NOMO-1 treated with DMSO at 0.1 percent for 48 hours (cell line): ENCODE data around the gene RIMS4.
A peak's percentile ranks its signal among the peaks of the same experiment; 100 is the strongest.

Experiments
- DNase-seq: peaks from one replicate; lab custom pipeline; 2025; ENCODE audit not compliant: unreplicated experiment; lab: John Stamatoyannopoulos, UW

RIMS4 gene

DNA sequence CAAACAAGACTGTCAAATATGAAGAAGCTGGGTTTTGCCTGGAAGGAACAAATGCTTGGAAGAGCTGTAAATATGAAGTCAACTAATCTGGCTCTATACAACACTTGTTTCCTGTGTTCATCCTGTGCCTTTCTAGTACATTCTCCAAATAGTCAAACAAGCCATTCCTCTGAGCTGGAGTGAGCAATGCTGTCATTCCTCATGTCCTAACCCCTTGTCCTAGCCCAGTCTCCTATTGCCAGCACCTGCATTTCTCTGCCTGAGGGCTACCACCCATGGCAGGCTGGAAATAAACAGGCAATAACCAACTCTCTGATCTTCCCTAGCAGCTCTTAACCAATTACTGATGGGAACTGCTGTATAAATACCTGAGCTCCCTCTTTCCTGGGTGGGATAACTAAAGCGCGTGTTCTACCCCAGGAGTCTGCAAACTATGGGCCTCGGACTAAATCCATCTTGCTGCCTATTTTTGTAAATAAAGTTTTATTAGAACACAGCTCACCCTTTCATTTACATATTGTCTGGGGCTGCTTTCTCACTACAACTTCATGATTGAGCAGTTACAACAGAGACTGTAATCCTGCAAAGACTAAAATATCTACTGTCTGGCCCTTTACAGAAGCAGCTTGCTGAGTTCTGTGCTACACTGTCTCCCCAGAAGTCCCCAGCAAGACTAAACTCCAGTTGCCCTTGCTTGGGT, 13.4 kb downstream of the RIMS4 start:
- DNase-seq = no peak

- no peak for DNase-seq
Measured at GRCh38 chr20:44796311-44796710, 14.0 kb downstream of the RIMS4 start.

DNA sequence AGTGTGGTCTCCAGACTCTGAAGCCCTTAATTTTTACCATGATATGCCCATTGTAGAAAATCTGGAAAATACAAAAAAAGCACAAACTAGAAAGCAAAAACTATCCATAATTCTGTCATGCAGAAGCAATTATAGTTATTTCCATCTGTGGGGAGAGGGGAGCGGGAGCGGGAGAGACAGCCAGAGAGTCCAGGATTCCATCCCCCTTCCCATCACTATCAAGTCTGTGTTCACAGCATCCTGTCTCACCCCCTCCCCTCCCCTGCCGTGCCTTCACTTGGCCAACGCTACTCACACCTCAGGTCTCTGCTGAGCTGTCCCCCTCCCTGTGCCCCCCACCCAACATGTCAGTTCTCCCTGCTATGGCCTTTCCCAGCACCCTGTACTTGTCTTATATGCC, 14.5 kb downstream of the RIMS4 start:
- DNase-seq = no peak

GRCh38 chr20:44792796-44793195, 17.6 kb downstream of the RIMS4 start:
- peak; percentile 50 for DNase-seq

DNA sequence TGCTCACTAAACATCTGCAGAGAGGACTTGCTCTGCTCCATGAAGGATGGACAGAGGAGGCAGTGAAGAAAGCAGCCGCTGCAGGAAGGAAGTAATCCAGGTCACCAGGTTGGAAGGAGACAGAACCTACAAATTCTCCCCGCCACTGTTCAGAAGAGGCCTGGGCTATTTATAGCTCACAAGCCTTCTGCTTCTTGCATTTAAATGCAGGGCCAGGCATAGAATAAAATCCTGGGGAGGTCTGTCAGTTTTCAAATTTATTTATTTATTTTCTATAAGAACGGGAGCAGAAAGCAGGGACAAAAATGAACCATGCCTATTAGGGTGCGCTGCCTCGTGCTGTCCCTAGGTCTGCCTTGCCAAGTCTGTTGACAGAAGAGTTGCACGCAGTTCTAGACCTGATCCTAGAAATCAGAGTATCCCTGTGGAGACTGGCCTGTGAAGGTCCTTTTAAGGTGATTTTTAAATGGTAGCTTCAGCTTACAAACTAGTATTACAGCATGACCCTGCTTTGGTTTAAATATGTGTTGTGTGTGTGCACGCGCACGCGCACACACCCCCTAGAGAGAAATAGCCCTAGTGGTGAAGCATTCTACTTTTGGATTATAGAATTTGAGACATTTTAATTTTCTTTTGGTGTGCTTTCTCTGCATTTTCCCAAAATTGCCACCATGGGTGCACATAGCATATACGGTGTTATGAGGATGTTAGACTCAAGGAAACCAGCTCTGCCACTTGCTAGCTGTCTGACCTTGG, 19.5 kb downstream of the RIMS4 start:
- DNase-seq = no peak

DNA sequence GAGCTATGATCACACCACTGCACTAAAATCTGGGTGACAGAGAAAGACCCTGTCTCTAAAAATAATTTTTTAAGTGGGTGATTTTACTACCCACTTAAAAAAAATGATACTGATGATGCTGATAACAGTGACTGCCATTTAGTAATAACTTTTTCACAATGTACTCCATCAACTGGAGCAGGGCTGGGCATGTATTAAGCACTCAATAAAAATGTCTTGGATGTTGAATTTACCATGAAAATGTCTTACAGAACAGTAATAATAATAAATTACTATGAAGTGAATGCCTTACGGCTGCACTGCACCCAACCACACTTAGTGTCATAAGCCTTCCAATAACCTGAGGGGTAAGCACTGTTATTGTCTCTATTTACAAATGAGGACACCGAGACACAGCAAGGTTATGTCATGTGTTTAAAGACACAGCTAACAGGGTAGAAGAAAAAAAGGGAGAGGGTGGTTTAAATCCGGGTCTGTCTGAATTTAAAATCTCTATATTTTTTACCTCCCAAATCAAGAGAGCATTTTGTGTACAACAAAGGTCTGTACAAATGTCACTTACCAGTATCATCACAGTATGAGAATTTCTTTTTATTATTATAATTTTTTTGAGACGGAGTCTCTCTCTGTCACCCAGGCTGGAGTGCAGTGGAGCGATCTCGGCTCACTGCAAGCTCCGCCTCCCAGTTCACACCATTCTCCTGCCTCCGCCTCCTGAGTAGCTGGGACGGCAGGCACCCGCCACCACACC, 21.5 kb downstream of the RIMS4 start:
- no peak for DNase-seq

- no peak for DNase-seq
Measured at GRCh38 chr20:44787299-44787698, 23.0 kb downstream of the RIMS4 start.

- no peak for DNase-seq
Measured at GRCh38 chr20:44785768-44786167, 24.6 kb downstream of the RIMS4 start.

- DNase-seq = no peak
Measured at GRCh38 chr20:44784688-44785087, 25.7 kb downstream of the RIMS4 start.

DNA sequence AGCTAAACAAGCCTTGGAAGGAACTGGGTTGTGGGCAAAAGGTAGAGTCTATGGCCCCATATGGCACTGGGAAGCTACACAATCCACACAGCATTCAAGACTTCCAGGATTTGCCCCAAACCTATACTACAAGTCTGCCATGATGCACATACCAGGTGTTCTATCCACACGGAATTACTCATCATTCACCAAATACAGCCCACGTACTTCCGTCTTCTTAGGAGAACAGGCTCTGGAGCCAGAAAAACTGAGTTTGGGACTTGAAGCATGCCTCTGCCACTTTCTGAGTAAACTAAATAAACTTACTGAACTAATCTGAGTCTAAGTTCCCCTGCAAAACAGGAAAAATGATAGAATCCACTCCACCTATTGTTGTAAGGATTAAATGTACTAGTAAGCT, 28.6 kb downstream of the RIMS4 start:
- no peak for DNase-seq

GRCh38 chr20:44781118-44781517, 29.2 kb downstream of the RIMS4 start:
- DNase-seq = no peak

GRCh38 chr20:44780226-44780625, 30.1 kb downstream of the RIMS4 start:
- peak; percentile 21 for DNase-seq

DNA sequence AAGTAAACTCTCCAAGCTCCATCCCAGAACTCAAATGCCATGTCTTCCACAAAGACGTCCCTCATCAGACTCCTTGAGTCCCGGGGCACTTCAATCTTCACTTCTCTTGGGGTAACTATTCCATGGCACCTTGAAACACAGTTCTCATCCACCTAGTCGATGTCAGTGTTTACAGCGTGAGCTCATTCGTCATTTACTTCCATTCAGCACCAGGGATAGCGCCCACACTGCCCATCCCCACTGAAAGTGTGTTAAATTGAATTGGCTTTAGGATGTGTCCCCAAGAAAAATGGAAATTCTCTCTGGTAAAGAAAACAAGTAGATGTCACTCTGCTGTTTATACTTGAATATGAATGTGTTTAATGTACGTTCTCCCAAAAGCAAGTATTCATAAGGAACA, 33.4 kb downstream of the RIMS4 start:
- peak; percentile 11 for DNase-seq

DNA sequence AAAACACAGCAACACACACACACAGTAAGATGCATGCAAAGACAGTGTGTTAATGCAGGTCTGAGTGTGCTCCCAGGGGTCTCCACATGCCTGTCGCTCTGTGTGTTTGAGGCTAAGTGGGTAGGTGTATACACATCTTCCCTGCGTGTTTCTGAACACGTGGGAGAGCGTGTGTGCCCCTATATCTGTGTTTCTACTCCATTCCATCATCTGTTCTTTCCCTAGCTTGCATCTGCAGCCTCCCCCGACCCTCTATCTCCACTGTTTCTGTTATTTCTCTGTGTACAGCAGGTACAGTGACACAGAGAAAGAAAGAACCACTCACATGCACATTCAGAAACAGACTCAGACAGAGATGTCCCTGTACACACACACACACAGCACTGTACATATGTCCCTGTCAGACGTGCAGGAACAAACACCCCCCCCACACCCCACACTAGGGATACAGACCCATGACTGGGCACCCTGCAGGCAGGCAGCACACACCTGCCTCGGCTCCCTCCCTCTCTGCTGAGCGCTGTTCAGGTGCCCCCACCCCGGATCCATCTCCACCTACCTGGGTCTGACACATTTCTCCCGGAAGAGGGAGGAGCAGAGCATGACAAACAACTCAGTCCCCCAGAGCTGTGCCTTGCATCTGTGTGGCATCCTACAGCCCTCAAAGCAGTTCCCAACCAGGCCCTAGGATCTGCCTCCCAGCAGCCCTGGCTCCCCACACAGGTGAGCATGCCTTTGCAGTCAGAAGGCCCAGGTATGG, 37.1 kb downstream of the RIMS4 start:
- DNase-seq = no peak

DNA sequence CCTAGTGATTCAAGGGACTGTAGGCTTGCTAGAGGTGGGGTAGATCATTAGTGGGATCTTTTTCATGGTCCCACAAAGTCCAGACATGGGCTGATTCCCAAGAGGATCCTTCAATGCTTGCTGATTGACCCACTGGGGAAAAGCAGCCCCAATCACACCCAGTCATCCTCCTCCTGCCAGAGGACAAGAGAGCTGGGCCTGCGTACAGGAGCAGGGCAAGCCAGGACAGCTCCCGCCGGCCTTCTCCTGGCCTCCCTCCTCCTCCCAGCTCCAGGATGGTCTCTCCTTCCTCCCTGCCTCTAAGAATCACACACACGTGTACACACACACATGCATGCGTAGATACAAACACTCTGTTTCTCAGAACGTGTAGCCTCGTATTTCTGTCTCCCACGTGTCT, 37.7 kb downstream of the RIMS4 start:
- no peak for DNase-seq

- no peak for DNase-seq
Measured at GRCh38 chr20:44771172-44771535, 39.2 kb downstream of the RIMS4 start.

GRCh38 chr20:44770484-44771171, 39.7 kb downstream of the RIMS4 start:
- DNase-seq = no peak

GRCh38 chr20:44769481-44769863, 40.9 kb downstream of the RIMS4 start:
- DNase-seq = no peak

- DNase-seq = no peak
Measured at GRCh38 chr20:44768854-44769480, 41.4 kb downstream of the RIMS4 start.

DNA sequence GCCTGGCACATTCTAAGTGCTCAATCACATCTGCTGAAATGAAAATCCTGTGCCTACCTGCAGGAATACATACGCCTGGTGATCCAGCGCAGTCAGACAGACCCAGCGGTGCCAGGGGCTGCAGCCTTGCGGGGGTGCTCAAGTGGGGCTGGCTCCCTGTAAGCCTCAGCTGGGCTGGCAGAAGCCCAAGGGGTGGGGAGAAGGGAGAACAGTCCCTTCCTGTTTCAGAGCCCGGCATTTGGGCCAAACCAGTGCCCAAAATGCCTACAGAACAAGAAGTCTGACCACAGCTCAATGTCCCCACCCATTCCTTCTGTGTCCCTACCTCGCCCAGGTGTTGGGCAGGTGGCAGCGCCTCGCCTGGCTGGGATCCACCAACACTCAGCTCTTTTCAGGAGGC, 42.1 kb downstream of the RIMS4 start:
- no peak for DNase-seq
